H9 (cell line): ENCODE results near the gene ACTN2. TPM values are rescaled to one million over a fixed set of nuclear protein-coding genes. Genes with fewer than 3 reads are reported as not detected.

Experiments
- DNase-seq: peaks from one replicate; pipeline ENCODE4 v3.0.0-alpha.2; 2017
- H2AFZ ChIP-seq: one replicate; pipeline ENCODE4 v1.6.1; 2013; ENCODE audit warnings: mild to moderate bottlenecking, low read length, control low read depth, moderate library complexity
- H2AK5ac ChIP-seq: 2 replicates; pipeline ENCODE4 v1.6.1; 2013; ENCODE audit warnings: low read length, control low read depth, mixed read lengths; ENCODE audit not compliant: insufficient read length
- H2BK120ac ChIP-seq: one replicate; pipeline ENCODE4 v1.6.1; 2013; ENCODE audit warnings: low read depth, mild to moderate bottlenecking, low read length, control low read depth, inconsistent platforms; ENCODE audit not compliant: poor library complexity, severe bottlenecking
- H2BK12ac ChIP-seq: 2 replicates; pipeline ENCODE4 v1.6.1; 2013; ENCODE audit warnings: low read length, control low read depth, mixed read lengths, low read depth; ENCODE audit not compliant: insufficient read length
- H2BK15ac ChIP-seq: 2 replicates; pipeline ENCODE4 v1.6.1; 2013; ENCODE audit warnings: low read depth, low read length, control low read depth
- H2BK20ac ChIP-seq: one replicate; pipeline ENCODE4 v1.6.1; 2013; ENCODE audit warnings: low read depth, mild to moderate bottlenecking, low read length, control low read depth, inconsistent platforms; ENCODE audit not compliant: poor library complexity, severe bottlenecking
- H2BK5ac ChIP-seq: 2 replicates; pipeline ENCODE4 v1.6.1; 2013; ENCODE audit warnings: low read length, control low read depth, mixed read lengths; ENCODE audit not compliant: insufficient read length
- H3K14ac ChIP-seq: 2 replicates; pipeline ENCODE4 v1.6.1; 2013; ENCODE audit warnings: low read length, control low read depth; ENCODE audit not compliant: insufficient read depth
- H3K18ac ChIP-seq: 2 replicates; pipeline ENCODE4 v1.6.1; 2013; ENCODE audit warnings: low read depth, mild to moderate bottlenecking, mixed read lengths, low read length, control low read depth; ENCODE audit not compliant: insufficient read length
- H3K23ac ChIP-seq: 2 replicates; pipeline ENCODE4 v1.6.1; 2013; ENCODE audit warnings: low read length, control low read depth, mixed read lengths, low read depth; ENCODE audit not compliant: insufficient read length
- H3K23me2 ChIP-seq: 2 replicates; pipeline ENCODE4 v1.6.1; 2013; ENCODE audit warnings: low read depth, mild to moderate bottlenecking, mixed read lengths, low read length, control low read depth; ENCODE audit not compliant: insufficient read length, poor library complexity, severe bottlenecking
- H3K27ac ChIP-seq: 2 replicates; pipeline ENCODE4 v1.5.1; 2013; ENCODE audit warnings: low read length, control low read depth, mixed read lengths, low read depth; ENCODE audit not compliant: insufficient read length
- H3K27me3 ChIP-seq: 2 replicates; pipeline ENCODE4 v1.6.1; 2013; ENCODE audit warnings: low read length, control low read depth, inconsistent platforms; ENCODE audit not compliant: insufficient read depth
- H3K4ac ChIP-seq: 2 replicates; pipeline ENCODE4 v1.6.1; 2013; ENCODE audit warnings: low read depth, mild to moderate bottlenecking, control low read depth, inconsistent platforms, low read length, moderate library complexity
- H3K4me1 ChIP-seq: 2 replicates; pipeline ENCODE4 v1.6.1; 2013; ENCODE audit warnings: low read length, control low read depth, inconsistent platforms; ENCODE audit not compliant: insufficient read depth
- H3K4me2 ChIP-seq: 2 replicates; pipeline ENCODE4 v1.6.1; 2013; ENCODE audit warnings: low read length, control low read depth, mixed read lengths; ENCODE audit not compliant: insufficient read length, insufficient read depth
- H3K56ac ChIP-seq: 2 replicates; pipeline ENCODE4 v1.6.1; 2013; ENCODE audit warnings: low read depth, mild to moderate bottlenecking, mixed read lengths, low read length, control low read depth; ENCODE audit not compliant: insufficient read length
- H3K79me1 ChIP-seq: 2 replicates; pipeline ENCODE4 v1.6.1; 2013; ENCODE audit warnings: low read depth, mild to moderate bottlenecking, moderate library complexity, low read length, control low read depth, inconsistent platforms; ENCODE audit not compliant: insufficient read depth, poor library complexity, severe bottlenecking
- H3K79me2 ChIP-seq: 2 replicates; pipeline ENCODE4 v1.6.1; 2013; ENCODE audit warnings: low read length, control low read depth, inconsistent platforms; ENCODE audit not compliant: insufficient read depth
- H3K9ac ChIP-seq: 2 replicates; pipeline ENCODE4 v1.6.1; 2013; ENCODE audit warnings: low read length, control low read depth, mixed read lengths; ENCODE audit not compliant: insufficient read length; ENCODE audit errors: extremely low read depth
- H3K9me3 ChIP-seq: one replicate; pipeline ENCODE4 v1.6.1; 2013; ENCODE audit warnings: low read depth, low read length, inconsistent platforms; ENCODE audit not compliant: control insufficient read depth
- H3T11ph ChIP-seq: one replicate; pipeline ENCODE4 v1.6.1; 2013; ENCODE audit warnings: mild to moderate bottlenecking, low read length, control low read depth, inconsistent platforms
- H4K20me1 ChIP-seq: one replicate; pipeline ENCODE4 v1.6.1; 2013; ENCODE audit not compliant: control insufficient read depth, insufficient read length, insufficient read depth
- H4K5ac ChIP-seq: 2 replicates; pipeline ENCODE4 v1.6.1; 2013; ENCODE audit warnings: low read depth, mild to moderate bottlenecking, mixed read lengths, low read length, control low read depth; ENCODE audit not compliant: insufficient read length
- H4K8ac ChIP-seq: replicated peaks from 2 replicates; pipeline ENCODE4 v1.6.1; 2013; ENCODE audit warnings: low read length, control low read depth, mixed read lengths, low read depth; ENCODE audit not compliant: insufficient read length
- H4K91ac ChIP-seq: 2 replicates; pipeline ENCODE4 v1.6.1; 2013; ENCODE audit warnings: low read depth, mild to moderate bottlenecking, moderate library complexity, mixed read lengths, low read length, control low read depth; ENCODE audit not compliant: insufficient read length
- H3K27ac Mint-ChIP-seq, 3 experiments: 2 replicates in 2 of 3; 3 replicates in 1 of 3; pipeline ENCODE4 v1.8.0; 2020 to 2021; ENCODE audit warnings: mixed read lengths in 3 of 3, mild to moderate bottlenecking in 1 of 3, moderate library complexity in 1 of 3
- H3K27me3 Mint-ChIP-seq: 2 replicates; pipeline ENCODE4 v1.8.0; 2021; ENCODE audit warnings: low read depth, mild to moderate bottlenecking, moderate library complexity, mixed read lengths
- H3K36me3 Mint-ChIP-seq, 3 experiments: 2 replicates in 2 of 3; 3 replicates in 1 of 3; pipeline ENCODE4 v1.8.0; 2020 to 2021; ENCODE audit warnings: low read depth in 3 of 3, mixed read lengths in 3 of 3; ENCODE audit not compliant: insufficient read depth in 1 of 3
- H3K4me1 Mint-ChIP-seq, 2 experiments: 2 replicates each; pipeline ENCODE4 v1.8.0; 2020; ENCODE audit warnings: mixed read lengths in 2 of 2
- H3K4me3 Mint-ChIP-seq, 2 experiments: 2 replicates in 1 of 2; 3 replicates in 1 of 2; pipeline ENCODE4 v1.8.0; 2020 to 2021; ENCODE audit warnings: mild to moderate bottlenecking in 2 of 2, mixed read lengths in 2 of 2, moderate library complexity in 1 of 2
- H3K9me3 Mint-ChIP-seq, 2 experiments: 2 replicates in 1 of 2; 3 replicates in 1 of 2; pipeline ENCODE4 v1.8.0; 2020; ENCODE audit warnings: mild to moderate bottlenecking in 2 of 2, mixed read lengths in 2 of 2, moderate library complexity in 1 of 2
- WGBS: extraction: QIAGEN DNeasy Blood & Tissue Kit; methylation state at CpG from one replicate; pipeline ENCODE4 v1.1.7; 2013; ENCODE audit warnings: missing lambda C conversion rate, low lambda C conversion rate, mixed read lengths; ENCODE audit not compliant: insufficient read length; ENCODE audit errors: extremely low coverage; 5-methylcytosine and 5-hydroxymethylcytosine counted together
- total RNA-seq: library from RNA; stranded (reverse); gene quantifications from 2 replicates; pipeline ENCODE4 v1.2.1, GENCODE V29; 2021
- TF ChIP-seq, protein P1 (sequence below): fragments of 200-600 bp; sonication (generic); conservative IDR thresholded peaks from 3 replicates; pipeline ENCODE4 v1.8.0; 2021; ENCODE audit warnings: antibody characterized with exemption, mild to moderate bottlenecking

The ACTN2 gene
- total RNA-seq, 1 experiment from 2014 or later: 2.3 TPM

- no peak overlapping the region for H3K56ac ChIP-seq
- H3K27ac ChIP-seq: no peak overlapping the region
- H4K20me1 ChIP-seq: no peaks in the 10 kb centered on the region
- Mint-ChIP-seq H3K9me3 (no peaks in the 10 kb centered on the region), H3K4me1 (peaks cover 0 to 2% of the 10 kb centered on the region in 2 experiments; a peak in 1 of 4 replicates), H3K27me3 (no peaks in the 10 kb centered on the region), H3K4me3 (no peak overlapping the region), H3K36me3 (peaks cover 0 to 8% (median 6%) of the 10 kb centered on the region in 3 experiments; a peak in 3 of 7 replicates), H3K27ac (no peak overlapping the region)
- H4K91ac ChIP-seq: no peak overlapping the region
- no peak overlapping the region for H2BK12ac ChIP-seq
- no peaks in the 10 kb centered on the region for H3K79me1 ChIP-seq
- no peaks in the 10 kb centered on the region for H3K23me2 ChIP-seq
- no peaks in the 10 kb centered on the region for H3K27me3 ChIP-seq
- H3K14ac ChIP-seq: no peak overlapping the region; the same call in 1 of the 2 replicates
- no peak for DNase-seq
- no peak overlapping the region for H2BK15ac ChIP-seq
- no peak overlapping the region for H3K9ac ChIP-seq
- H3K18ac ChIP-seq: no peak overlapping the region
- no peak overlapping the region for H2BK5ac ChIP-seq
- no peaks in the 10 kb centered on the region for H3K9me3 ChIP-seq
- no CpG with 5 or more reads among the region's 16 CpGs for WGBS
- no peak overlapping the region for H3K4me2 ChIP-seq
- no peak overlapping the region for H3K4ac ChIP-seq
- no peak overlapping the region for H3K23ac ChIP-seq
- H2BK20ac ChIP-seq: no peak overlapping the region
- H2BK120ac ChIP-seq: no peak overlapping the region
- TF ChIP-seq, protein P1, sequence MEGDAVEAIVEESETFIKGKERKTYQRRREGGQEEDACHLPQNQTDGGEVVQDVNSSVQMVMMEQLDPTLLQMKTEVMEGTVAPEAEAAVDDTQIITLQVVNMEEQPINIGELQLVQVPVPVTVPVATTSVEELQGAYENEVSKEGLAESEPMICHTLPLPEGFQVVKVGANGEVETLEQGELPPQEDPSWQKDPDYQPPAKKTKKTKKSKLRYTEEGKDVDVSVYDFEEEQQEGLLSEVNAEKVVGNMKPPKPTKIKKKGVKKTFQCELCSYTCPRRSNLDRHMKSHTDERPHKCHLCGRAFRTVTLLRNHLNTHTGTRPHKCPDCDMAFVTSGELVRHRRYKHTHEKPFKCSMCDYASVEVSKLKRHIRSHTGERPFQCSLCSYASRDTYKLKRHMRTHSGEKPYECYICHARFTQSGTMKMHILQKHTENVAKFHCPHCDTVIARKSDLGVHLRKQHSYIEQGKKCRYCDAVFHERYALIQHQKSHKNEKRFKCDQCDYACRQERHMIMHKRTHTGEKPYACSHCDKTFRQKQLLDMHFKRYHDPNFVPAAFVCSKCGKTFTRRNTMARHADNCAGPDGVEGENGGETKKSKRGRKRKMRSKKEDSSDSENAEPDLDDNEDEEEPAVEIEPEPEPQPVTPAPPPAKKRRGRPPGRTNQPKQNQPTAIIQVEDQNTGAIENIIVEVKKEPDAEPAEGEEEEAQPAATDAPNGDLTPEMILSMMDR: no peak
- no peaks in the 10 kb centered on the region for H3K79me2 ChIP-seq
- H4K8ac ChIP-seq: no peak overlapping the region
- no peak overlapping the region for H2AK5ac ChIP-seq
- no peaks in the 10 kb centered on the region for H3K4me1 ChIP-seq
- H2AFZ ChIP-seq: no peak overlapping the region
- no peak overlapping the region for H4K5ac ChIP-seq
- H3T11ph ChIP-seq: no peak overlapping the region
Observed at GRCh38 chr1:236751385-236751784, 65.1 kb downstream of the ACTN2 start.
